ENCODE data around the gene NOP53.

- TF ChIP-seq, protein P1, sequence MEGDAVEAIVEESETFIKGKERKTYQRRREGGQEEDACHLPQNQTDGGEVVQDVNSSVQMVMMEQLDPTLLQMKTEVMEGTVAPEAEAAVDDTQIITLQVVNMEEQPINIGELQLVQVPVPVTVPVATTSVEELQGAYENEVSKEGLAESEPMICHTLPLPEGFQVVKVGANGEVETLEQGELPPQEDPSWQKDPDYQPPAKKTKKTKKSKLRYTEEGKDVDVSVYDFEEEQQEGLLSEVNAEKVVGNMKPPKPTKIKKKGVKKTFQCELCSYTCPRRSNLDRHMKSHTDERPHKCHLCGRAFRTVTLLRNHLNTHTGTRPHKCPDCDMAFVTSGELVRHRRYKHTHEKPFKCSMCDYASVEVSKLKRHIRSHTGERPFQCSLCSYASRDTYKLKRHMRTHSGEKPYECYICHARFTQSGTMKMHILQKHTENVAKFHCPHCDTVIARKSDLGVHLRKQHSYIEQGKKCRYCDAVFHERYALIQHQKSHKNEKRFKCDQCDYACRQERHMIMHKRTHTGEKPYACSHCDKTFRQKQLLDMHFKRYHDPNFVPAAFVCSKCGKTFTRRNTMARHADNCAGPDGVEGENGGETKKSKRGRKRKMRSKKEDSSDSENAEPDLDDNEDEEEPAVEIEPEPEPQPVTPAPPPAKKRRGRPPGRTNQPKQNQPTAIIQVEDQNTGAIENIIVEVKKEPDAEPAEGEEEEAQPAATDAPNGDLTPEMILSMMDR (conservative IDR thresholded peaks at IDR 0.05; ENCODE audit: low read depth in 2 of 2), result no peak
- TF ChIP-seq CREB1 (CRISPR knock-in tag; IDR thresholded peaks at IDR 0.05; ENCODE audit: low read depth) (no peak), POLR2AphosphoS5 (IDR thresholded peaks at IDR 0.05; ENCODE audit: low read depth) (no peak), REST (IDR thresholded peaks at IDR 0.05; ENCODE audit: unreplicated experiment) (no peak), ZNF114 (CRISPR knock-in tag; IDR thresholded peaks at IDR 0.05) (no peak)
These were observed 9.9 kb downstream of the NOP53 start for GRCh38 chr19:47755065-47755761.
